ENCODE results near the gene SAP30L. TPM values are rescaled to one million over a fixed set of nuclear protein-coding genes. Genes with fewer than 3 reads are reported as not detected.

SAP30L gene
- total and polyA plus RNA-seq, 8 donors, result 31.1 to 55.7 (median 44.2) TPM

- Histone ChIP-seq H3K27me3 (no peaks in the 10 kb centered on the region), H3K4me1 (peaks cover 0 to 20% of the 10 kb centered on the region in 2 donors), H3K9me3 (no peaks in the 10 kb centered on the region), H3K36me3 (peaks cover 0 to 3% of the 10 kb centered on the region in 2 donors), H3K27ac (no peak overlapping the region), H3K4me3 (no peak overlapping the region)
- ATAC-seq (no peak), DNase-seq (no peak)
- TF ChIP-seq CTCF (IDR thresholded peaks at IDR 0.05), result no peak
- intact Hi-C loops (cut with DNase I), result no loop called here
Observed at GRCh38 chr5:154401355-154401754, 44.4 kb upstream of the SAP30L start.

GRCh38 chr5:154401931-154402330, 43.9 kb upstream of the SAP30L start:
- intact Hi-C loops (cut with DNase I), result no loop called here
- H3K4me1 ChIP-seq, result peaks cover 0 to 20% of the 10 kb centered on the region in 2 donors
- H3K27me3 ChIP-seq, result no peaks in the 10 kb centered on the region
- ATAC-seq, result no peak
- no peak for DNase-seq
- TF ChIP-seq CTCF (IDR thresholded peaks at IDR 0.05), result no peak
- no peak overlapping the region for H3K27ac ChIP-seq
- no peaks in the 10 kb centered on the region for H3K9me3 ChIP-seq
- peaks cover 0 to 3% of the 10 kb centered on the region in 2 donors for H3K36me3 ChIP-seq
- no peak overlapping the region for H3K4me3 ChIP-seq

GRCh38 chr5:154402611-154403010, 43.2 kb upstream of the SAP30L start:
- Histone ChIP-seq H3K9me3 (no peaks in the 10 kb centered on the region), H3K4me3 (no peak overlapping the region), H3K4me1 (peaks cover 0 to 16% of the 10 kb centered on the region in 2 donors), H3K27ac (no peak overlapping the region), H3K27me3 (no peaks in the 10 kb centered on the region), H3K36me3 (peaks cover 0 to 3% of the 10 kb centered on the region in 2 donors)
- TF ChIP-seq CTCF (IDR thresholded peaks at IDR 0.05), result no peak
- DNase-seq (no peak), ATAC-seq (no peak)
- intact Hi-C loops (cut with DNase I), result no loop called here

GRCh38 chr5:154403234-154403633, 42.6 kb upstream of the SAP30L start:
- Histone ChIP-seq H3K4me3 (no peak overlapping the region), H3K9me3 (no peaks in the 10 kb centered on the region), H3K4me1 (peaks cover 0 to 12% of the 10 kb centered on the region in 2 donors), H3K27ac (no peak overlapping the region), H3K36me3 (peaks cover 0 to 3% of the 10 kb centered on the region in 2 donors), H3K27me3 (no peaks in the 10 kb centered on the region)
- intact Hi-C loops (cut with DNase I), result no loop called here
- no peak for ATAC-seq
- no peak for DNase-seq
- TF ChIP-seq CTCF (IDR thresholded peaks at IDR 0.05), result no peak

GRCh38 chr5:154403776-154404387, 41.9 kb upstream of the SAP30L start:
- Histone ChIP-seq H3K27me3 (no peaks in the 10 kb centered on the region), H3K9me3 (no peaks in the 10 kb centered on the region), H3K36me3 (peaks cover 0 to 4% of the 10 kb centered on the region in 2 donors), H3K4me1 (peaks cover 0 to 12% of the 10 kb centered on the region in 2 donors), H3K4me3 (no peak overlapping the region), H3K27ac (no peak overlapping the region)
- ATAC-seq, result no peak
- no peak for TF ChIP-seq CTCF (IDR thresholded peaks at IDR 0.05)
- intact Hi-C loops (cut with DNase I), result no loop called here
- DNase-seq, result no peak

Data from left lung (tissue), 10 donors.